Ureter (tissue), 1 donor: Measurements from ENCODE around the gene MMP8. TPM values are rescaled to one million over a fixed set of nuclear protein-coding genes. Genes with fewer than 3 reads are reported as not detected.

Source experiments
- DNase-seq: peaks from one replicate; pipeline ENCODE4 v3.0.0-alpha.2; 2020; ENCODE audit warnings: low spot score
- total RNA-seq: library from RNA; stranded (reverse); gene quantifications from one replicate; pipeline ENCODE4 v1.2.4, GENCODE V29; 2023
- donor health status: DM: yes; HTN: yes; CAD: no.

The MMP8 gene
- total RNA-seq, 1 donor from 2014 or later, result not detected

DNA sequence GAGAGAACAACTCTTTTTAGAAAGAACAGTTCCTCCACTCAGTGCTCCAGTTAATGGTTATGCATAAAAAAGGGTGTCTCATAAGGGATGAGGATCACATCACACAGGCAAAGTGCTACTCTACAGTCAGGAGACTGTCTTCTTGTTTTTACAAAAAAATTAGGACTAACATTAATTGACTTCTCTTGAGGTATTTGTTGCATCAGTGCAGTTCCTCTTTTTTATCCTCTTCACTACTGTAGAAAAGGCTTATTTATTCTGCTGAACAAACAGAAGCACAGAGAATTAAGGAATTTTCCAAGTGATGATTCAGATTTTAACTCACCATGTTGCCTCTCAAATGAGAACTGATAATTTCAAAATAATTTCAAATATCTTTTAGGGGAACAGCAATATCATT is 1.9 kb downstream of the MMP8 start:
- no peak for DNase-seq

DNA sequence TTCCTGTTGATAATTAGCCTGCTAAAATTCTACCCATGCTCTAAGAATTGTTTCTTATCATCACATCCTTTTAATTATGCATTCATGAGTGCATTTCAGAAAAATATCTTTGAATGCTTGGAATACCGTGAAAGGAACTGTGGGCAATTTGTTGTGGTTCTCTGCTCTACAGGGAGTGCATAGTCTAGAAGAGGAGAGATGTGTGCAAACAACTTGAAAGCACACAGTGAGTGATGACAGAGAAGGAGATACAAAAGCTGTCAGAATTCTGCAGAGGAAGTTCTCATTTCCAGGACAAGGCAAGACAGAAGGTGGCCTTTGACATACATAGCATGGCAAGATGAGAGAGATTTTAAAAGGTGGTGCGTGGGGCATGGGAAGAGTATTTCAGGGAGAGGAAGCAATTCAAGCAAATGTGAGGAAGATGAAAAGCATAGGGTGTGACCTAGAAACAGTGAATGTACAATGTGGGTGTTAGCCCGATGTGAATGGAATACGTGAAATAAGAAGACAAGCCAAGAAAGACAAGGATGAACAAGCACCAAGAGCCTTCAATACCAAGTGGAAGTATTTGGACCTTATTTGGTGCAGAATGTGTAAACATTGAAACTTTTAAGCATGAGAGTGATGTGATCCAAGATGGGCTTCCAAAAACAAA is 5.0 kb downstream of the MMP8 start:
- no peak for DNase-seq

DNA sequence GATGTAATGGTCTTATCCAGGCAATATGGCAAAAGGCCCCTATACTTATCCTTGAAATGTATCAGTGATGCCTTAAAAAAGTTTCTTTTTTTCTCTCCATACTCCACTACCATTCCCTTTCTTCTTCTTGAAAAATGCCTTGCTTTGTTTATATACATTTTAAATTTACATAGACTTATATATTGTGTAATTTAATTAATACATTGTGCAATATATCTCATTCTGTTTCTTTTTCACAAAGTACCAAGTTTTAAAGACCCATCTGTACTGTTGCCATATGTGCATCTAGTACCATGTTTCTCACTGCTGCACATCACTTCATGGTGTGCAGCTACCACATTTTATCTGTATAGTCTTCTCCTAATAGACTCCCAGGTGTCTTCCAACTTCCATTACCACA is 7.5 kb downstream of the MMP8 start:
- no peak for DNase-seq

GRCh38 chr11:102716527-102716926 is 8.2 kb downstream of the MMP8 start:
- DNase-seq, result no peak

DNA sequence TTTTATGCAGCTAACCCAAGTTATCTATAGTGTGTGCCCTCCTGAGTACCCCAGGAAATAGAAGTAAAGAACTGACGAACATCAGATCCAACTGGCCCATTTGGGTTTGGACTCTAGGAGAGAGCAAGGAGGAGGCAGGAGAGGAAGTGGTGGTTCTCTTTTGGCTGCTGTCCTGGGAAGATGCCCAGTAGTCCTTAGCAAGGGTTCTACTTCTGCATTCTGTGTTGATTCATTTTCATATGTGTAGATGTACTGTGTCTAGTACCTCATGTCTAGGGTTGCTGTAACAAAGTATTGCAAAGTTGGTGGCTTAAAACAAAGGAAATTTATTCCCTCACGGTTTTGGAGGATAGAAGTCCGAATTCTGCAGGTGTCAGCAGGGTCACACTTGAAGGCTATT is 12.6 kb downstream of the MMP8 start:
- DNase-seq, result no peak

- DNase-seq, result no peak
These were observed 15.4 kb downstream of the MMP8 start for GRCh38 chr11:102709201-102709945.

- DNase-seq, result no peak
These were observed 16.1 kb downstream of the MMP8 start for GRCh38 chr11:102708654-102709053.

DNA sequence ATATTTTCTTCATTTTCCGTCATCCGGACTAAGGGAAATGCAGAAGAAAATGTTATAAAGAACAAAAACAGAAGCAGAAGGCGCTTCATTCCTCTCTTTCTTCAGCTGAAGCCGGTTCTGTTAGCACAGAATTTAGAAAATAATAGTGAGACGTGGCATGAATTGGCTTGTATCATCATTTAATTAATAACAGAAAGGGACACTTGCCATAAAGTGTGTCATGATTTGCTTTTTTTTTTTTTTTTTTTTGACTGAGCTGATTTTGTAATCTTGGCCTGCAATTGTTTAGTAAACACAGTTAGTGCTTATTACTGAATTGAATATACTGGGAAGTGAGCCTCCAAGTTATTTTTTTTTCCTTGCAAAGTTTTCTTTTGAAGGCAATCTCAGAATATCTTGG is 19.1 kb downstream of the MMP8 start, which contains the start of gene MMP27:
MMP27 (minus strand) TSS at position 144 of the 400 bp plus-strand sequence; CDS start at position 89, 55 bp downstream.
- no peak for DNase-seq

- no peak for DNase-seq
These were observed 19.9 kb downstream of the MMP8 start for GRCh38 chr11:102704841-102705240.

DNA sequence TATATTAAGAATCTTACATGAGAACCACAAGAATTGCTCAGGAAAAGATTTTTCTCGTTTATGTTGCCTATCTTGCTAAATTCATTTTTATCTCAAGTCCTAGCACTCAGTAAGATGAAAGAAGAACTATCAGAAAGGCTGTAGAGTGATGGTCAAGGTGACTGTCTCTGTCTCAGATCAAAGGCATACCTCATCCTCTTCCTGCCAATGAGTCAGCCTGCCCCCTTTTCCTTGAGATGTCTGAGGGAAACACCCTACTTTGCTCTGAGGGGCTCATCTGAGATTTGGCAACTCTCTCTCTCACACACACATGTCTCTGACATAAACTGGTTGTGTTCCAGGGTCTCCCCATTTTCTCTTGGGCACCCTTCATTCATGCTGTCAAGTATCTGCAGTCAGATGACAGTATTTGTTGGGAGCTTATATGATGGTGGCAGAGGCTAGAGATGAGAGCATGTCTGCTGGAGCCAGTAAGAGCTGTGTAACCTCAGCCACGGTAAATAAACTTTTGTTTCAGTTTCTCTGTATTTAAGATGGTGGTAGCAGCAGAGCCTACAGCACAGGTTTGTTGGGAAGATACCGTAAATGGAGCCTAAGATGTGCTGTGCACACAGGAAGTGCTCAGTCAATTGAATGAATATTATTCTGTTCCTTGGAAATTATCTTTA is 20.8 kb downstream of the MMP8 start:
- DNase-seq, result no peak

DNA sequence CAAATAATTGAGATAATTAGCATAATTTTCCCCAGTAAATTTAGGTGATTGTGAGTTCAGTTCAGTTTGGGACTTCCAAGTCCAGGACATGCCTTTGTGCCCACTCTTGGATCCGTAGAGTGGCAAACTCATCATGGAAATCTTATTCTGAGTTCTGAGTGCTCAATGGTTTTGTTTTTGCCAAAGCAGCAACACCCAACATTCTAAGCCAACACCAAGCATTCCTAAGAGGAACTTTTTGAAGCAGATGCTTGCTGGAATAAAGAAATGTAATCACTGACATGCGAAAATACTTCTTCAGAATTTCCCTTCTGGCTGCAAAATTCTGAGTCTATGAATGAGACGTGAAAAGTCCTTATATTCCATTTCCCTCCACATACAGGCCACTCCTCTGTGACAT is 29.6 kb downstream of the MMP8 start:
- DNase-seq, result no peak

GRCh38 chr11:102685754-102686153 is 39.0 kb downstream of the MMP8 start:
- no peak for DNase-seq

DNA sequence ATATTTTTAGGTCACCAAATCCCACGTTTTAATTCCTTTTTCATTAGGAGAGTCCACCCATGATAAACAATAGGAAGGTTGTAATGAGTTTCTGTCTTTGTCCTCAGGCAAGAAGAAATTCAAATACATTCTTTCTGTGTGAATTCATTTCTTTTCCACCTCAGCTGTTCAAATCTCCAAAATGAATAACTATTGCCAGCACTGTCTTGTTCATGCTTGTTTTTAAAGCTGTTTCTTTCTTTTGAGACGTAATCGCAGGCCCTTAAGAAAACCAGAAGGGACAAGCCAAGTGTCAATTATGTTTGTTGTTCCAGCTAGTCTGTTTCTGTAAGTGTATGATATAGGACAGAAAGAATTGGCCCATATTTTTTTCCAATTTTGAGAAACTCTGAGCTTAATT is 39.4 kb downstream of the MMP8 start:
- DNase-seq, result no peak

DNA sequence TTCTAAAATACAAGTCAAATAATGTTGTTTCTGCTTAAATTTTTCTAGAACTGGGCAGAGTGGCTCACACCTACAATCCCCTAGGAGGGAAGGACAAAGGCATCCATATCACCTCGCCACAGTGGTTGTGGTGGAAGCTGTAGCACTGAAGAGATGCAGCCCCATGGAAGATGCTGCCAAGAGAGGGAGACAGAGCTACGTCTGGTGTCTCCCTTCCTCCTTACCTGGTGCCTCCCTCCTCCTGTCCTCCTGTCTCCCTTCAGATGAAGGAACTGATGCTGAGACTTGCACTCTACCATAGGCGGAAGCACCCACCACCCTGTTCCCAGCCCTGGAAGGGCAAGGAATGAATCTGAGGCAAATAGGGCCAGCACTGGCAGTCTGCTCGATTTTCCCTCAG is 41.5 kb downstream of the MMP8 start:
- no peak for DNase-seq

DNA sequence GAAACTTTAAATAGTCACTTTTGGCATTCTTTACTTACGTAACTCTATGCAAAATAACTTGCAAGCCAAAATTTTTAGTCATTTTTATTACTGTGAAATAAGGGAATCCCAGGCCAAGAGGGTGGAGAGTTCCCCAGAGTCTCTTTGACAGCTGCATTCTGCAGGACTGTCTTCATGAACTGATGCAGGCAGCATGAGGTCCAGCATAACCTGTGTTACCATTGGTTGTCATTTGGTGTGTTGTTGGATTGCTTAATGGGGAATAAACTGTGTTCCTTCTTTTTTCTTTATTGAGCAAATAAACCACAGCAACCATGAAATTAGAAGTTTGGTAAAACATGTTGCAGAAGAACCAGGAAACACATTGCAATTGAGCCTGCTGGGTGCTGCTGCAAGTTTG is 43.8 kb downstream of the MMP8 start:
- no peak for DNase-seq

DNA sequence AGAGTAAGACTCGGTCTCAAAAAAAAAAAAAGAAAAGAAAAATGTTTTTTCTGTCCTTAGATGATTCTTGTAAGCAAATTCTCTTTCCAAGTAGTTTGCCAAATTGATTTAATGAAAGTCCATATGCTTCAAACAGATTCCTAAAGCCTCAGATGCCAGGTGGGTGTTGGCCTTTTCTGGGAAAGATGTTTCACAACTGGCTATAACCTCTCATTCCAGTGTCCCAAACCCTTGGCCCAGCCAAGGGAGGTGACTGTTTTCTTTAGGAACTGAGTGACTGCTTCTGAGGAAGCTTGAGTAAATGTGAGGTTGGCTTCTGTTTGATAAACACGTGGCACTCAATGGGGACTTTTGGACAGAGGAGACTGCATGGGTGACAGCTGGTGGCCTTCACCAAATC is 46.7 kb downstream of the MMP8 start:
- no peak for DNase-seq

- no peak for DNase-seq
These were observed 48.7 kb downstream of the MMP8 start for GRCh38 chr11:102676084-102676483.

DNA sequence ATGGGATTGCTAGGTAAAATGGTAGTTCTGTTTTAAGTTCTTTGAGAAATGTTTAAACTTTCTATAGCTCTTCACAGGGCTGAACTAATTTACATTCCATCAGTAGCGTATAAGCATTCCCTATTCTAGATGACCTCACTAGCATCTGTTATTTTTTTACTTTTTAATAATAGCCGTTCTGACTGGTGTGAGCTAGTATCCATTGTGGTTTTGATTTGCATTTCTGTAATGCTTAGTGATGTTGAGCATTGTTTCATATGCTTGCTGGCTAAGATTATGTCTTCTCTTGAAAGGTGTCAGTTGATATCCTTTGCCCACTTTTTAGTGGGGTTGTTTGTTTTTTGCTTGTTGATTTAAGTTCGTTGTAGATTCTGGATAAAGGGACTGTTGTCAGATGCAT is 55.1 kb downstream of the MMP8 start:
- DNase-seq, result no peak

GRCh38 chr11:102666331-102666957 is 58.3 kb downstream of the MMP8 start:
- DNase-seq, result no peak

- no peak for DNase-seq
These were observed 60.6 kb downstream of the MMP8 start for GRCh38 chr11:102664001-102664752.

- DNase-seq, result no peak
These were observed 62.1 kb downstream of the MMP8 start for GRCh38 chr11:102662607-102663006.
